GM21619 (cell line): Measurements from ENCODE around the gene EEF1G.
"Not testable (repeated sequence)": the region's sequence is repeated elsewhere in the genome, so short reads cannot be mapped to it uniquely, and the experiment has no call there.

Experiments
- ATAC-seq: cut with Tn5 transposase; IDR thresholded peaks from one replicate; pipeline ENCODE4 v1.9.1; 2021; ENCODE audit not compliant: unreplicated experiment

Gene EEF1G

DNA sequence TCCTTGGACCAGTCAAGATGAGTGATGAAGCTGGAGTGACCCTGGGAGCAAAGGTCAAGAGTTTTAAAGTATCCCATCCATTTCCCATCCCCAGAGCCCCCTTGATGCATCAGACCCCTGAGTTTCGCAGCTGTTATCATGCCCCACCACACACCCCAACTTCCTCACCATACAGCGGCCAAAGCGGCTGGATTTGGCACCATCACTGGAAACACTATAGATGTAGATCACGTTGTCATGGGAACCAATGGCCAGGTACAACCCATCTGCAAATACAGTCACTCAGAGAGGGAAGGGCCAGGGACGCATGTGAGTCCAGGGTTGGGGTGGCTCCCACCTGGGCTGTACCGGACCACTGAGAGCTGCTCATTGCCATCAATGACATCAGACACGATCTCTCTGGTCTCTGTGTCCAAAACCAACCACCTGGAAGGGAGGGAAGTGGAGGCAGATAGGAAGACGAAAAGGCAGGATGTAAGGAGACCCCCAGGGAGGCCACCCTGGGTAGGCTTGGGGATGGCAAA is 30.1 kb upstream of the EEF1G start:
- no peak for ATAC-seq

DNA sequence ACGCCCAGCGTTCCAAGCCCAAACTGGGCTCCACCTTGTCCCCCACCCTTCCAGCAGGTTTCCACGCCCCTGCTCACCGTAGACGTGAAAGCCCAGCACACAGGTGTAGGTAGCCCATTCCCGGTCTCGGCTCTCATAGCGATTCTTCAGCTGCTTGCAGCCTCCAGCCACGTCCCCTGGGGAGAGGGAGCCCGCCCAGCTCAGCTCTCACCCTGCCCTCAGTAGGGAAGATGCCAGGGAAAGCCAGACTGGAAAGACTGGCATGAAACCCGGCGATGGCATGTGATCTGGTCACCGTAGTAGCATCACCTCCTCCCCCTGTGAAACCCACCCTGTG is 29.3 kb upstream of the EEF1G start:
- no peak for ATAC-seq

GRCh38 chr11:62602141-62603071 is 28.7 kb upstream of the EEF1G start:
- no peak for ATAC-seq

- ATAC-seq: peak; percentile 72
These were observed 27.9 kb upstream of the EEF1G start, which contains the start of gene MTA2 for GRCh38 chr11:62601372-62602140. Gene MTA2 (minus strand): TSS chr11:62601865. CDS start chr11:62601450, 415 bp downstream.

DNA sequence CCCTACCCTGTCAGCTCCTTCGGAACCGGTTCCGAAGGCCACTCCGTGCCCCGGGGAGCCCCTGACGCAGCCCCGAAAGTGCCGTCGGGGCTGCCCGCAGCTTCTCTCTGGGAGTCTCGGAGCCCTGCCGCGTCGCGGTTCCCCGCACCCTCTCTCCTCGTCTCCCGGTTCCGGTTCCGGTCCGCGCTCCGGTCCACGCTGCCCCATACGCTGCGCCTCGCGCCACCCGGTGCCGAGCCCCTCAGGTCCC is 27.4 kb upstream of the EEF1G start:
- ATAC-seq: no peak

GRCh38 chr11:62600367-62601121 is 26.9 kb upstream of the EEF1G start:
- no peak for ATAC-seq

DNA sequence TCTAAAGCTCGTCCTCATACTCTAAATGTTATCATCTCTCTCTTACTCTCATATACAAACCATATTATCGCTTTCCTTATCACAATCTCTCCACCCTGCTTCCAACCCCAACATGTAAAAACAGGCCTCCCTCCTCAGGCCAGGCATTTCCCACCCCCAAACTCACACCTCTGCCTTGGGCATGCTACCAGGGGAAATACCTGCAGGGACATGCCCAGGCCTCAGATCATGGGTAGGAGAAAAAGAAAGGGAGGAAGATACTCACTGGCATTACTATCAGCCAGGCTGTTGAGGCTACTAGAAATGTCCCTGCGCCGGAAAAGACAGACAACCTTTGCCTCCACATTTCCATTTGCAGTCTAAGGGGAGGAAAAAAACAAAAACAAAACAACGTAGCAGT is 26.2 kb upstream of the EEF1G start:
- no peak for ATAC-seq

DNA sequence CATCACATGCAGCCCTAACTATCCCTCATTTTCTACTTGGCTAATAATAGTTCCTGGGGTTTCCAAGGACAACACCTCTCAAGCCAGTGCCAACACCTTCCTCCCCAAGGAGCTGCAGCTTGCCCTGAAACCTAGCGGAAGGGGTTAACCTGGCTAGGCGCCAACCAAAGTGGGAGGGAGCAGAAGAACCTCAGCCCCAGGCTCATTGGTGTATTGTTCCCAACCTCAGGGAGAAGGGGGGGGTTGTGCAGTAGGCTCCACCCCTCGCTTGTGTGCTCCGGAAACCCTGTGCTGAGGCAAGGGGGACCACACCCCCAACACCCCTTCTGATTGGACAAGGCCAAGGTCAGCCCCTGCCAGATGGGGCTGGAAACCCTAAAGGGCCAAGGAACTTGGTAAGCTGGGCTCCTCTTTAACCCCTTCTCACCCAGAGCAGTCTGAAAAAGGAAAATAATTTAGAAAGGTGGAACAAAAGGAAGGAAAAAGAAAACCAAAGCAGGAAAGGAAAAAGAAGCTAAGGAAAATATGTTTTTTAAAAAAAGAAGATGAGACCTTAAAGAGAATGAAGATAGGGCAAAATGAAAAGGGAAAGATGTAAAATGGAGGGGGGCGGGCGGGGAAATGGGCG is 25.5 kb upstream of the EEF1G start:
- peak; percentile 49 for ATAC-seq

- no peak for ATAC-seq
These were observed 21.4 kb upstream of the EEF1G start for GRCh38 chr11:62595124-62595523.

DNA sequence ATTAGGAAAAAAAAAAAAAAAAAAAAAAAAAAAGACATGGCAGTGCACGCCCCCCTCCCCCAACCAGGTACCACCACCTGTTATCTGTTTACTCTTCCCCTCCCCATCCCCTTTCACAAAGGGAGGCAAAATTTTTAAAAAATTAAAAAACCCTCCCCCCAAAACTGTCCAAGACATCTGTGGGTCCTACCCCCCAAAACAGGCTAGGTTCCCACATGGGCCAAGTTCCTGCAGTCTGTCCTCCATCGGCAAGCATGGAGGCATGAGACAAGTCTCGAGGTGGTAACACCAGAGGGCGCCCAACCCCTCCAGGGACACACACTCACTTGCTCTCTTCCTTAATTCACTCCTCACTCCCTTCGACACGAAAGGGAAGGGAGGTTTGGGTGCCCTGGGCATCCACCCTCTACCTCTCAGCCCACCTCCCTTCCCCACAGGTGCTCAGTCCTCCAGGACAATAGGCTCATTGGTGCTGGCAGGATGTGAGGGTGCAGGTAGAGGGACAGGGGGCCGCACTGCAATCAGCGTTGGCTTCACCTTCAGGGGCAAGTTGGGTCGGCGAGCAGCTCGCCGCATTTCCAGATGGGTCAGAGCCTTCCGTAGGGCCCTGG is 19.8 kb upstream of the EEF1G start:
- ATAC-seq: no peak

DNA sequence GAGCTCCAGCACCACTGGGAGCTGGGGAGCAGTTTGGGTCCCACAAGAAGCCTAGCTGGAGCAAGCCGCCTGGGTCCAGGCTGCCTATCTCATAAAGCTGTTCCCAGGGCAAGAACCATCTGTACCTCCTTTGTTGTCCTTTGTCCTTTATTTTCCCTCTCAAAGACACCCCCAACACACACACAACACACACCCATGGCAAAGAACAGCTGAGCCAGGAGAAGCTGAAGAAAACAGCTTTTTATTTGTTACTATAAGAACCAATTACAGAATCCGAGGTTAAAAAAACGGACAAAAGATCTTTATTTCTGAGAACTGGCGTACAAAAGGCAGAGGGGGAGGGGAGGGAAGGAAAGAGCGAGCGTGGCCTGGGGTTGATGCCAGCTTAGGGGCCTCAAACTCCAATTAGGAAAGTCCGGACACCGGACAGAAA is 19.3 kb upstream of the EEF1G start:
- ATAC-seq: no peak

DNA sequence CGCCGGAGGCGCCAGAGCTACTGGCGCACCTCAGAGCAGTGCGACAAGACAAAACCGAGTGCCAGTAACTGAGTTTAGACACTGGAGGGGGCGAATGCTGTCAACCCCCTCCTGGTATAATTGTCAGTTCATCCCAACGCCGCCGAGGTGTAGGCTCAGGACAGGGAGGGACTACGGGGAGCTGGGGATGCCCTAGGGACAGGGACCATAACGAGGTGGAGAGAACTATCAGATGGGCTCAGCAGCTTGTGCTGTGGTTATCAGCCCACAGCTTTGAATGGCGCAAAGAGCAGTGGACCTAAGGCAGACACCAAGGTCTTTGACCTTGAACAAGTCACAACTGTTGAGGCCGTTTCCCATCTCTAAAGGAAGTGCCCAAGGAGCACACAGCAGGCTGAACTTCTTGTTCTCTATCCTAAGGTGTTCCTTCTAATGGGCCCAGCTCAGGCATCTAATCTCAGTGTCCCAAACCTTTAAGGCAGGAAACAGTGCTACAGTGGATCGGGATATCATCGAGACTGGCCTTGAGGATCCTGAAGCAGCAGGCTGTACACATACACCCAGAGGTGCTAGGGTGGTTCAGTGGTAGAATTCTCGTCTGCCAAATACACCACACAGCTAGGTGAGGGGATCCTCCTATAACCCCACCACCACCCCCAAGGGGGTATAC is 18.6 kb upstream of the EEF1G start:
- ATAC-seq: no peak

DNA sequence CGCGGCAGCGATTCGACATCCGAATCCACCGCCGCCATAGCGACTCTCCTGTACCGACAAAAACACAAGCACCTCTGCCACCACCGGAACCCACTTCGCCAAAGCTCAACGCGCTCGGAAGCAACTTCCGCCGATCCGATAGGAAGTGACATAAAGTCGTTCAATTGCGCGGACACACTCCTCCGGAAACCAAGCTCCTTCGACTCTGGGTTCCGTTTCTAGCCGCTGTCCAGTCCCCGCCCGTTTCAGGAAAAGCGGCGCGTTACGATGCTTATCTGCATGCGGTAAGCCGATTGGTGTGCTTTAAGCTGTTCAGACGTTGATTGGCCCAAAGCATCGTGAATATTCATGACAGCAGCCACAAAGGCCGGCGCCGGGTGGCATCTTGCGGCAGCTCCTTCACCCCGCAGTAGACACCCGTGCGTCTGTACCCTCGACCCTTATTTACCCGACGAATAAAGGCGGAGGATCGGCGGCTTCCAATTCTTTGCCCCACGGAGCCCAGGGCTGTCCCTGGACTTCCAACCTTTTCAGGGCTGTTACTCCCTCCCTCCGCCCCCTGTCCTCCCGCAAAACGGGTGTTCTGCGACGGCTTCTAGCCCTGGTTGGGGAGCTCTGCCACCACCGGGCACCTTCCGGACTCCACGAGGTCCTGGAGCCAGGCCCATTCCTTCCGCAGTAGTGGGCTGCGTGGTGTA is 17.9 kb upstream of the EEF1G start, which contains the start of gene TUT1:
Gene TUT1 (minus strand): TSS at position 76 of the 698 bp plus-strand sequence. CDS start 38 bp downstream, at position 38.
- peak; percentile 86 for ATAC-seq

DNA sequence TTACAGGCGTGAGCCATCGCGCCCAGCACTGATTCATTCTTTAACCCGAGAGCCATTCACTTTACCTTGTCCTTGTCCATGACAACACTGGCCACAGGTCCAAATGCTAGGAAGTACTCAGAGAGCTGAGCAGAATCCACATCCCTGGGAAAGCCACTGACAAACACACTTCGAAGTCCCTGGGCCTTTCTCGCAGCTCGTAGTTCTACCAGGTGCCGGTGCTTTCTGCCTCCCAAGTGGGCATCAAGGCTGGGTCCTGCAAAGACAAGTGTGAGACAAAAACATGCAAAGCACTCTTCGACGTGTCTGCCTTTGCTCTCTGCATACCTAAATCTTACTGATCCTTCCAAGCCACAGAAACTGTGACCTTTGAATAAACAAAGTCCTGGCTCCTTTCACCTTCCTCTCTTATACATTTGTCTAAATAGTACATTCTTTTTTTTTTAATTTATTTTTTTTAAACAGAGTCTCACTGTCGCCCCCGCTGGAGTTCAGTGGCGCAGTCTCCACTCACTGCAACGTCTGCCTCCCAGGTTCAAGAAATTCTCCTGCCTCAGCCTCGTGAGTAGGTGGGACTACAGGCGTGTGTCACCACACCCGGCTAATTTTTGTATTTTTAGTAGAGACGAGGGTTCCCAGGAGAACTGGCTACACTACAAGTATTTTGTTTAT is 15.4 kb upstream of the EEF1G start:
- ATAC-seq: no peak

GRCh38 chr11:62585356-62585755 is 11.7 kb upstream of the EEF1G start:
- ATAC-seq: not testable (repeated sequence)

GRCh38 chr11:62581735-62582134 is 8.0 kb upstream of the EEF1G start:
- ATAC-seq: not testable (repeated sequence)

DNA sequence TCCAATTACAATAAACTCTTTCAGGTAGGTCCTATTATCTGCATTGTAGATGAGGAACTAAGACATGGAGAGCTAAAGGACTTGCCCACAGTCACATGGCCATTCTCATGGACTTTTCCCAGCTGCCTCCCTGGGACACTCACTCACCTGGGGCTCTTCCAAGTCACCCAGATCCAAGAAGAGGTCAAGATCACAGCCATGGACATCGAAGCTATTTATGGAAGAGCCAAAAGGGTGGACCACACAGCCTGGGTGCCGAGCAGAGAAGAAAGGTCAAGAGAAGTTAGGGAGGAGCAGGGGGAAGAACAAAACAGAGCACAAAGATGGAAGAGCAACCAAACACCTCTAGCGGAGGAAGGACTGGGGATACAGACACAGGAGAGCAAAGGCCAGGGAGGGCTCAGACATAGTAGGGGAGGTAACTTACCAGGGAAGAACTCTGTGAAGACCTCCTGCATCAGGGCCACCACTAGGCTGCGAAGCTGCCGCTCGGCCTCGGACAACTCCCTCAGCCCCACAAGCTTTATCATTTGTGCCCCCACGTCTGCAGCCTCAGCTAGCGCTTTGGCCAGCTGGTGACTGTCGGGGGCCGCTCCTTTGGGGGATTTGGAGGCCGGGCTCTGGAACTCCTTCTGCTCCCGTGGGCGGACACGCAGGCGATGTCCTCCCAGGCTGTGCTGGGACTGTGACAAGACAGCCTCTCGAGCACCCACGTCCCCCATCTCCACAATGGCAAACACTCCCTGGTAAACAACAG is 7.4 kb upstream of the EEF1G start:
- no peak for ATAC-seq

DNA sequence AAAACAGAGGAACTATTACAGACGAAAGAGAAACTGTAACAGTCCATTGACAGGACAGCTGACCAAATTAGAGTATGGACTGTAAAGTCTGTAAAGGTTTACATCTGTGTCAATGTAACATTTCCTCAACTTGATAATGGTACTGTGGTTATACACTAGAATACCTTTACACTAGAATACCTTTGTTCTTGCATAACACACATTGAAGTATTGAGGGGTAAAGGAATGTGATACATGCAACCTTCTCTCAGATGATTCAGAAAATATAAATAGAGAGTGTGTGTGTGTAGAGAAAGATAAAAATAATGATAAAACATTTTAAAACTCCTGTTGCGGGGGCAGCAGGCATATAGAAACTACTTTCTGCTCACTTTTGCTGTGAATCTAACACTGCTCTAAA is 5.6 kb upstream of the EEF1G start:
- no peak for ATAC-seq
